ENCODE measurements around the gene ASIC2.

The ASIC2 gene

DNA sequence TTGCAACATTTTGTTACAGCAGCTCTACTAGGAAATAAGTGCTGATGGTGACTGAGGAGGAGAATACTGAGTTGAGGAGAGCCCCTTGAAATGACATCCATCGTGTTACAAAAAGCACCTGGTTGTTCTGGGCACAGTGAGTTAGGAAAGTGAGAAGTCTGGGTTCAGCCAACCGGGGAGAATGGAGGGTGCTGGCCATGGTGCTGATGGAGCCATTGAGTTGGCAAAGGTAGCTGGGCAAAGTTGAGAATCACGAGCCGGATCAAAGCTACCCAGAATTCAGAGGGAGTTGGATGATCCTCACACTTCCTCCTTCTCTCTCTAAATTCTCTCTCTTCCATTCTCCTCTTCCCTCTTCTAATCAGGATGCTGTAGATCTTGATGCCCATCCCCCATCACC is 35.0 kb upstream of the ASIC2 start:
- no peak overlapping the region for H3K4me3 ChIP-seq (ENCODE audit: low read depth, low read length)
- DNase-seq (ENCODE audit: low read depth), result no peak
- TF ChIP-seq, protein P1, sequence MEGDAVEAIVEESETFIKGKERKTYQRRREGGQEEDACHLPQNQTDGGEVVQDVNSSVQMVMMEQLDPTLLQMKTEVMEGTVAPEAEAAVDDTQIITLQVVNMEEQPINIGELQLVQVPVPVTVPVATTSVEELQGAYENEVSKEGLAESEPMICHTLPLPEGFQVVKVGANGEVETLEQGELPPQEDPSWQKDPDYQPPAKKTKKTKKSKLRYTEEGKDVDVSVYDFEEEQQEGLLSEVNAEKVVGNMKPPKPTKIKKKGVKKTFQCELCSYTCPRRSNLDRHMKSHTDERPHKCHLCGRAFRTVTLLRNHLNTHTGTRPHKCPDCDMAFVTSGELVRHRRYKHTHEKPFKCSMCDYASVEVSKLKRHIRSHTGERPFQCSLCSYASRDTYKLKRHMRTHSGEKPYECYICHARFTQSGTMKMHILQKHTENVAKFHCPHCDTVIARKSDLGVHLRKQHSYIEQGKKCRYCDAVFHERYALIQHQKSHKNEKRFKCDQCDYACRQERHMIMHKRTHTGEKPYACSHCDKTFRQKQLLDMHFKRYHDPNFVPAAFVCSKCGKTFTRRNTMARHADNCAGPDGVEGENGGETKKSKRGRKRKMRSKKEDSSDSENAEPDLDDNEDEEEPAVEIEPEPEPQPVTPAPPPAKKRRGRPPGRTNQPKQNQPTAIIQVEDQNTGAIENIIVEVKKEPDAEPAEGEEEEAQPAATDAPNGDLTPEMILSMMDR (IDR thresholded peaks at IDR 0.05; ENCODE audit: control insufficient read depth, extremely low read depth, insufficient read depth), result no peak

GRCh38 chr17:33324736-33325135 is 31.6 kb upstream of the ASIC2 start:
- TF ChIP-seq, protein P1 (IDR thresholded peaks at IDR 0.05; ENCODE audit: control insufficient read depth, extremely low read depth, insufficient read depth), result no peak
- DNase-seq (ENCODE audit: low read depth), result no peak
- H3K4me3 ChIP-seq (ENCODE audit: low read depth, low read length), result no peak overlapping the region

DNA sequence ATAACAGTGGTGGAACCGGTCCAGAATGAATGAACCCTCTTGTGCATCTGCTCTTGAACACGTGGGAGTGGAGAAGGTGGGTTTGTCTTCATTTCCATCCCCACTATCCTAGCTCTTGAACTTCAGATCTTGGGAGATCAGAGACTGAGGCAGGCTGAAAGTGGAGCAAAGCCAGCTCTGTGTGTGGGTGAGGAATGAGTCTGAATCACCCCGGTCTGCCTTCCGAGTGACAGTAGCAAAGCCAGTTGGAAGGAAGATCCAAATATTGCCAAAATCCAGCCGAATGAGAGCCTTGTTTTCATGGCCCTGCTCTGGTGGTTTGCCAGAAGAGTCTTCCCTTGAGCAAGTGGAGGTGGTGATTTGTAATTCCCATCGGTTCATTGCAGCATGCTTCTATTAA is 29.0 kb upstream of the ASIC2 start:
- TF ChIP-seq, protein P1 (IDR thresholded peaks at IDR 0.05; ENCODE audit: control insufficient read depth, extremely low read depth, insufficient read depth), result no peak
- DNase-seq (ENCODE audit: low read depth), result no peak
- H3K4me3 ChIP-seq (ENCODE audit: low read depth, low read length), result no peak overlapping the region

DNA sequence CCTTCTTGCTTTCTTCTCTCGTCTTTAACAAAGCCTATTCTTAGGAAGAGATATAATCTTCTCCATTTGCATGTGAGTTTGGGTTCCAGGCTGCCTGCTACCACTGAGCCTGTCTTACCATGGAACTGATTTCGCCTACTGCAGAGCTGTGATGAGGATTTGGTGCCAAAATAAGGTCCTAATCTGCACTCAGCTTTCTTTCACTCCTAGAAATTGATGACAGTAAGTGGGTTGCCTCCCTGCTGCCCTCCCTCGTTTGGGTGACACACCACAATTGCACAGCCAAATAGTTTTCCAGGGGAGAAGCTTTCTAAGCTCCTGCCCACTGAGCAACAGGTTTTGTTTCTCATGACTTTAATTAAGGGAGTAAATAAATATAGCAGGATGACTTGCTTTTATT is 25.1 kb upstream of the ASIC2 start:
- TF ChIP-seq, protein P1 (IDR thresholded peaks at IDR 0.05; ENCODE audit: control insufficient read depth, extremely low read depth, insufficient read depth), result no peak
- no peak for DNase-seq (ENCODE audit: low read depth)
- no peak overlapping the region for H3K4me3 ChIP-seq (ENCODE audit: low read depth, low read length)

DNA sequence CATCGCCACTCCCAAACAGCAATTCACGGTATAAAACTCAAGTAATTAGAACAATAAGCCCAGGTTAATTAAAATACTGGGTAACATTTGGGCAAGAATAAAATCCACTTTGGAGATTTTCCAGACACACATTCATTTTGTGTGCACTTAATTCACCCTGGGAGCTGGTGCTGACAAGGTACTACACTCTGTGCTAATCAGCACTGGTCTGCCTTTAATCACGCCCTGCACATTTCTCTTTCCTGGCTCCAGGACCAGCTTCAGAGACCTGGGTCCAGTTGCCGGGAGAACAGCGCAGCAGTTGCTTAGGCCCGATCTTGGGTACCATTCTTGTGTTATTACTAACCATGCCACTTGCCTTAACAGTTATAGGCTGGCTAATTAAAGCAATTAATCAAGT is 23.7 kb upstream of the ASIC2 start:
- DNase-seq (ENCODE audit: low read depth), result no peak
- H3K4me3 ChIP-seq (ENCODE audit: low read depth, low read length), result no peak overlapping the region
- TF ChIP-seq, protein P1 (IDR thresholded peaks at IDR 0.05; ENCODE audit: control insufficient read depth, extremely low read depth, insufficient read depth), result no peak

DNA sequence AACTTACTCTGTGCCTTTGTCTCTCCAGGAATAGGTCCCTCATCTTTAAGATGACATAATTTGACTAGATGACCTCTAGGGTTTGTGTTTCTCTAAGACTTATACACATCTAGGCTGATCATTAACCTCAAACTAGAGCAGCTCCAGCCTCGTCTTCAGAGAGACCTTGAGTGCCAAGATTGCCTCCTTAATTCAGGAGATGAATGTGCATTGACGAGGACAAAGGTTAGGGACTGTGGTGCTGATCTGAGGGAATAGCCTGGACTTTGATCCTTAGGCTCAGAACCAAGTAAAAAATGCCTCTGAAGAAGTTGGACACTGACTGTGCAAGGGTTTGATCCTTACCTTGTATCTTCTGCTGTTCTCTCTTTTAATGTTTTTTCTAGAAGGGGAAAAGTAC is 17.2 kb upstream of the ASIC2 start:
- H3K4me3 ChIP-seq (ENCODE audit: low read depth, low read length), result no peak overlapping the region
- DNase-seq (ENCODE audit: low read depth), result no peak
- TF ChIP-seq, protein P1 (IDR thresholded peaks at IDR 0.05; ENCODE audit: control insufficient read depth, extremely low read depth, insufficient read depth), result no peak

DNA sequence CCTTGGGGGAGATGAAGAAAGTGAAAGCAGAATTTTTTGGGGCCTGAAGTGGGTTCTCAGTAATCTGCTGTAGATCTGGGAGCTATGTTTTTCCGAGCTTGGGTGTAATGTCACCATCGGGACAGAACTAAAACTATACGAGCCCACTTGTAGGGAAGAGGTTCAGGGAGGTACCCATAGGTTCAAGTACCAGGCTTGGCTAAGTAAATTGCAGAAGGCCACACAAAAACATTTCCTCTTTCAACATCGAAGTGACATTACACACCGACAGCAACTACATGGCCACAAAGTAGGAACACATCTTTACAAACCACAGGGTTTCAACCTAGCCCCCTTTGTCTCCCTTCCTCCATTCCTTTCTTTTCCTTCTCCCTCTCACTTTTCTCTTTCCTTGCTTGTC is 10.2 kb upstream of the ASIC2 start:
- TF ChIP-seq, protein P1 (IDR thresholded peaks at IDR 0.05; ENCODE audit: control insufficient read depth, extremely low read depth, insufficient read depth), result no peak
- H3K4me3 ChIP-seq (ENCODE audit: low read depth, low read length), result no peak overlapping the region
- DNase-seq (ENCODE audit: low read depth), result no peak

Data from LNCaP clone FGC (cell line).